HFFc6 (cell line): ENCODE measurements around the gene PIK3R5. TPM values are rescaled to one million over a fixed set of nuclear protein-coding genes. Genes with fewer than 3 reads are reported as not detected.

ENCODE experiments used
- DNase-seq: peaks from one replicate; pipeline ENCODE4 v3.0.0-alpha.2; 2018
- H3K27ac Mint-ChIP-seq: 2 replicates; pipeline ENCODE4 v1.8.0; 2020; ENCODE audit warnings: mild to moderate bottlenecking, mixed read lengths
- H3K27me3 Mint-ChIP-seq: 2 replicates; pipeline ENCODE4 v1.8.0; 2021; ENCODE audit warnings: mild to moderate bottlenecking, moderate library complexity, mixed read lengths; ENCODE audit not compliant: insufficient read depth
- H3K36me3 Mint-ChIP-seq: 2 replicates; pipeline ENCODE4 v1.8.0; 2021; ENCODE audit warnings: low read depth, mixed read lengths
- H3K4me1 Mint-ChIP-seq: 2 replicates; pipeline ENCODE4 v1.8.0; 2020; ENCODE audit warnings: low read depth, mixed read lengths
- H3K4me3 Mint-ChIP-seq: 2 replicates; pipeline ENCODE4 v1.8.0; 2020; ENCODE audit warnings: mild to moderate bottlenecking, moderate library complexity, mixed read lengths
- H3K9me3 Mint-ChIP-seq: 2 replicates; pipeline ENCODE4 v1.8.0; 2020; ENCODE audit warnings: mild to moderate bottlenecking, mixed read lengths
- total RNA-seq, 6 experiments: library from RNA; stranded (reverse); fragmentation: NEBNext Ultra II Directional; extraction: Animal tissue kit (Norgen Biotek cat#: 25700); gene quantifications; 2 replicates in 1 of 6; 3 replicates in 5 of 6; pipeline ENCODE4 v1.2.3, GENCODE V29; 2021
- TF ChIP-seq, protein P1 (sequence below): fragments of 200-600 bp; sonication (generic); IDR thresholded peaks from 2 replicates; pipeline ENCODE4 v1.5.0; 2021; ENCODE audit warnings: antibody characterized with exemption, mild to moderate bottlenecking

The PIK3R5 gene
- total RNA-seq, 6 experiments from 2014 or later = not detected

DNA sequence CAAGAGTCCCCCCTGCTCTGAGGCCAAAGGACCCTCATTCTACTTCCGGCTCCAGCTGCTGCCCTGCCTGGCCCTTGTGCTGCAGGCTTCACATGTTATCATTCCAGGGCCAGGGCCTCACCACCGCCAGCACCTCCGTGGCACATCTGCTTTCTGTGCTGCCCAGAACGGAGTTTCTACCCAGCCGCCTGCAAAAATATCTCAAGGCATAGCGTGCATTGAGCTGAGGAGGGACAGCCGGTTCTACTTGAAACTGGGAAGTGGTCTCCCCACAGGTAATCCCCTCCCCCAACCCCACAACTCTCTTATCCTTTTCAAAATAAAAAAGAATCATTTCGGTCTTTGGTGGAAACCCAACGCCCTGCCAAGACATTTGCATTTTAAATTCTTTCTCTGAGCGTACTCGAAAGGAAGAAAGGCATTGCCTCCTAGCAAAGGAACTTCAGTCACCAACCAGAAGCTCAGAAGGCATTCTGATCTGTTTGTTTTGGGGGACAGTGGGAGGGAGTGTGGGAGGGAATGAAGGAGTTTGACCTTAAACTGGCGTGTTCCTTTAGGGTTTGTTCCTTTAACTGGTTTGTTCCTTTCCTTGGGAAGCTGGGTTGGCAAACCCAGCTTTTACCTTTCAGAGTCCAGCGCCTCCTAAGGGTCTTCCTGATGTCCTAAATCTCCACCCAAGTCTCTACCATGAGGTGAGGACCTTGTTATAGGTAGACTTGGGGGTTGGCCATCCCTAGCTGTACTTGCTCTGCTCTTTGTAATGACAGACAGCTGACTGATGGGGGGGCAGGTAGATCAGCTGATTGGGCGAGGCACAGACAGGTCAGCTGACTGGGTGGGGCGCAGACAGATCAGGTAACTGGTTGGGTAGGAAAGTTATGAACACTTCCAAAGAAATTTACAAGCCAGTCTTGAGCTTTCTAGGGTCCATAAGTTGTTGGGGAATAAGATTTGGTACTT lies 64.6 kb downstream of the PIK3R5 start:
- Mint-ChIP-seq H3K27ac (no peak overlapping the region), H3K27me3 (peaks cover 6% of the 10 kb centered on the region), H3K4me1 (no peaks in the 10 kb centered on the region), H3K9me3 (no peaks in the 10 kb centered on the region; the same call in 1 of the 2 replicates), H3K4me3 (no peak overlapping the region), H3K36me3 (no peaks in the 10 kb centered on the region)
- DNase-seq = no peak
- TF ChIP-seq, protein P1, sequence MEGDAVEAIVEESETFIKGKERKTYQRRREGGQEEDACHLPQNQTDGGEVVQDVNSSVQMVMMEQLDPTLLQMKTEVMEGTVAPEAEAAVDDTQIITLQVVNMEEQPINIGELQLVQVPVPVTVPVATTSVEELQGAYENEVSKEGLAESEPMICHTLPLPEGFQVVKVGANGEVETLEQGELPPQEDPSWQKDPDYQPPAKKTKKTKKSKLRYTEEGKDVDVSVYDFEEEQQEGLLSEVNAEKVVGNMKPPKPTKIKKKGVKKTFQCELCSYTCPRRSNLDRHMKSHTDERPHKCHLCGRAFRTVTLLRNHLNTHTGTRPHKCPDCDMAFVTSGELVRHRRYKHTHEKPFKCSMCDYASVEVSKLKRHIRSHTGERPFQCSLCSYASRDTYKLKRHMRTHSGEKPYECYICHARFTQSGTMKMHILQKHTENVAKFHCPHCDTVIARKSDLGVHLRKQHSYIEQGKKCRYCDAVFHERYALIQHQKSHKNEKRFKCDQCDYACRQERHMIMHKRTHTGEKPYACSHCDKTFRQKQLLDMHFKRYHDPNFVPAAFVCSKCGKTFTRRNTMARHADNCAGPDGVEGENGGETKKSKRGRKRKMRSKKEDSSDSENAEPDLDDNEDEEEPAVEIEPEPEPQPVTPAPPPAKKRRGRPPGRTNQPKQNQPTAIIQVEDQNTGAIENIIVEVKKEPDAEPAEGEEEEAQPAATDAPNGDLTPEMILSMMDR = no peak

DNA sequence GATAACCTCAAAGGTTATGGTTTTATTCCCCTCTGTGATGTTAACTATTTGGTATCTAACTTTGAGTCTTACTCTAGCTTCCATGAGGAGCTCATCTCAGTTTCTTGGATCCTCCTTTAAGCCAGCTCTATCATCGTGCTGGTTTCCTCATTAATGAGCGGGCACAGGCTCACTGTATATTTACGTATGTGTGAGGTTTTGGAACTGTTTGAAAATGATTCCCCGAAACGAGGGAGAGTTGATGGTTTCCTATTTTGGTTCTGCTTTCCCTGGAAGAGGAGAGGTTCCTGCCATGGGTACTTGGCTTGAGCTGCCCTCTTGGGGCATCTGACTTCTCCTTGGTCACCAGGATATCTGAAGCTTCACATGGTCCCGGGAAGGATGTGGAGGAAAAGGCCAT lies 65.3 kb downstream of the PIK3R5 start:
- no peak for DNase-seq
- Mint-ChIP-seq H3K27me3 (peaks cover 6% of the 10 kb centered on the region), H3K9me3 (no peaks in the 10 kb centered on the region; the same call in 1 of the 2 replicates), H3K27ac (no peak overlapping the region), H3K4me3 (no peak overlapping the region), H3K36me3 (no peaks in the 10 kb centered on the region), H3K4me1 (no peaks in the 10 kb centered on the region)
- TF ChIP-seq, protein P1 = no peak

DNA sequence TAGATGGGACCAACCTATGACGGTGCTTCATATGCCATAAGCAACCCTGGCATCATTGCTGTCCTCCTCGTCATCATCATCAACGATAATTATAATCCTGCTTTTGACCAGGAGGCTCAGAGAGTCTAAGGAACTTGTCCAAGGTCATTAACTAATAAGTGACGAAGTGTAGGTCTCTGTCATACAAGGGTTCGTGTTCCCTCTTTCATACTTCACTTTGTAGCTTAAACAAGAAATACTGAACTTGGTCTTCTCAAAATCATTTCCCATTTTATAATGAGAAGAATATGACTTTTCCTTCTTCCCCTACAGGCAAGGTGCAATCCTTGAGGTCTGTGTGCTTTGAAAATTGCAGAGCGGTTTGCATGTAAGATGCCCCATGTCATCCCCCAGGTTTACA lies 66.9 kb downstream of the PIK3R5 start:
- H3K9me3 Mint-ChIP-seq = no peaks in the 10 kb centered on the region

DNA sequence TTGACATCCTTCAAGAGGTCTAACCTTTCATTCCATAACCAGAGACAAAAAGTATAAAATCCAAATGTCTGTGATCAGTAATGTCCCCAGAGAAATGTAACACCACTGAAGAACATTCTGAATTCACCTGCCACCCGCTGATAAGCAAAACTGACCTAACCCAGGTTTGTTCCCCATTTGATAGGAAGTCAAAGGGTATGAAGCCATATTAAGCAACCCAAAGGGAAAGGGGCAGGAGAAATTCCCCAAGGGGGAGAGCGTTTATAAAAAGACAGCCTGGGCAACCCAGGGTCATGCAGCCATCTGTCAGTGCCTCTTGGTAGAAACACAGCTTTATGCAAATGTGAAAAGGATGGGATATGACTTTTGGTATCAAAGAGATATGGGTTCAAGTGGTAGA lies 67.4 kb downstream of the PIK3R5 start:
- Mint-ChIP-seq H3K4me1 (0 out of 2 replicates have a peak, but pooled peaks cover 6% of the 10 kb centered on the region), H3K27me3 (peaks cover 6% of the 10 kb centered on the region), H3K4me3 (no peak overlapping the region), H3K9me3 (no peaks in the 10 kb centered on the region), H3K27ac (no peak overlapping the region), H3K36me3 (no peaks in the 10 kb centered on the region)
- TF ChIP-seq, protein P1 = no peak
- no peak for DNase-seq

More for the DNA sequence above, 66.9 kb downstream of the PIK3R5 start:
- H3K4me1 Mint-ChIP-seq = 0 out of 2 replicates have a peak, but pooled peaks cover 6% of the 10 kb centered on the region
- no peak overlapping the region for H3K4me3 Mint-ChIP-seq
- peaks cover 6% of the 10 kb centered on the region for H3K27me3 Mint-ChIP-seq
- no peaks in the 10 kb centered on the region for H3K36me3 Mint-ChIP-seq
- TF ChIP-seq, protein P1 = no peak
- DNase-seq = no peak
- H3K27ac Mint-ChIP-seq = no peak overlapping the region

DNA sequence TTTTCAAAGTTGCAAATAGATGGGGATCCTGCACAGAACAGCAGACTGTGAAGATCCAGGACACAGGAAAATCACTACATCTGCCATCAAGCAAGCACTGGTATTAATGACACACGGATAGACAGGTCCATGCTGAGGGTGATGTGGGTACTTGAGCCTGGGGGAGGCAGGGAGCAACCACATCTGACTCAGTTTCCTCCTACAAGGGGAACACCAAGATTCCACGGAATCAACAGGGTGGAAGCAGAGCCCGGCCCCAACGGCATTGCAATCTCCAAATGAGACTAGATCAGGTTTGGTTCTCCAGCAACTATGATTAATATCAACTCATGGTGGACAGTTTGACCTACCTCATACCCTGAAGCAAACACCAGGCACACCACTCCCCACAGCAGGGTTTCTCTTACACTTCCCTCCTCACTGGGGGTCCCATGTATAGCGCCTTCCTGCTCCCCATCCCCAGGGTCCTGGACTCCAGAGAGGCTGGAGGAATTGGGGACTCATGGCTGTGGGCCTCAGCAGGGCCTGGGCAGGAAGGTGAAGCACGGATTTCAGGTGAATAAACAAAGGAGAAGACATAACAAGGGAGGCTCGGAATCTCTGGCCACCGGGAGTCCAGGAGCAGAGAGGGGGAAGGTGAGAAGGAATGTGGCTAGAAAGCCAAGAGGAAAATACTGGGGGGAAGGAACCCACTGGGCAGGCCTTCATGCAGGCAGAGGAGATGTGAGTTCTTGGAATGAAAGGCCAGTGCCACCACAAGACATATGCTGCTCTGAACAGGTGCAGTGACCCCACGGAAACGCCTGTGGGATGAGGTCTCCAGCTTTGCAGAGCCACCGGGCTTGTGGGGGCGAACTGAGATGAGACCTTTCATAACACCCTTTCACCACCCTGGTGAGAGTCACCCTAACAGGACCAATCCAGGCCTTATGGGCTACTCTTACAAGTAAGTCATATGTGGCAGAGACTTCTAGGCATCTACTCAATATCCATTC lies 68.6 kb downstream of the PIK3R5 start:
- no peak for DNase-seq
- Mint-ChIP-seq H3K4me3 (no peak overlapping the region), H3K27me3 (peaks cover 6% of the 10 kb centered on the region), H3K27ac (no peak overlapping the region), H3K9me3 (no peaks in the 10 kb centered on the region), H3K36me3 (no peaks in the 10 kb centered on the region), H3K4me1 (0 out of 2 replicates have a peak, but pooled peaks cover 6% of the 10 kb centered on the region)
- TF ChIP-seq, protein P1 = no peak
